HUDEP-2 (cell line): Measurements from ENCODE around the gene DDIT4.
"Not testable (repeated sequence)": the region's sequence is repeated elsewhere in the genome, so short reads cannot be mapped to it uniquely, and the experiment has no call there.

Experiments used
- DNase-seq, 76 experiments: peaks; one replicate each; lab custom pipeline; 2025; ENCODE audit not compliant: unreplicated experiment in 76 of 76; lab: John Stamatoyannopoulos, UW

Gene DDIT4

DNA sequence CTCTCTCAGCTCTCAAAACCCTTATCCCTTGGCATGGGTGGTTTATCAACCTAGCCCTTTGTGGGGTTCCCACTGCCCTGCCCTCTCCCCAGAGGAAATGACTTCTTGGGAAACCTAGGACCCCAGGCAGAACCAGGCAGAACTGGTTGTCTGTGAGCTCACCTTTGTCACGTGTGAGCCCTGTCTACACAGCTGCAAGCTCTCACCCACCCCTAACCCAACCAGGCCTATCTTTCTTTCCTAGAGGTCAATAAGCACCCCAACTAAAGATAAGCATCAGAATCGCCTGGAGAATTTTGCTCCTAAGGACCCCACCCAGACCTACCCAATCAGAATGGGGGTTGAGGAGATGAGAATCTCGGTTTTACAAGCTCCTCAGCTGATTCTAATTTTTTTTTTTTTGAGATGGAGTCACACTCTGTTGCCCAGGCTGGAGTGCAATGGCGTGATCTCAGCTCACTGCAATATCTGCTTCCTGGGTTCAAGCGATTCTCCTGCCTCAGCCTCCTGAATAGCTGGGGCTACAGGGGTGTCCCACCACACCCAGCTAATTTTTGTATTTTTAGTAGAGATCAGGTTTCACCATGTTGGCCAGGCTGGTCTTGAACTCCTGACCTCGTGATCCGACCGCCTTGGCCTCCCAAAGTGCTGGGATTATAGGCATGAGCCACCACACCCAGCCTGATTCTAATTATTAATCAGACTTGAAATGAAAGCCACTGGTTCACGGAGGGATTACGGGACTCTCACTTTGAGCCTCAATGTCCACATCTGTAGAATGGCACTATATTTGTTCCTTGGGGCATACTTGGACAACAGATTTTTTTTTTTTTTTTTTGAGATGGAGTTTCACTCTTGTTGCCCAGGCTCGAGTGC, 7.5 kb upstream of the DDIT4 start:
- no peak for DNase-seq

DNA sequence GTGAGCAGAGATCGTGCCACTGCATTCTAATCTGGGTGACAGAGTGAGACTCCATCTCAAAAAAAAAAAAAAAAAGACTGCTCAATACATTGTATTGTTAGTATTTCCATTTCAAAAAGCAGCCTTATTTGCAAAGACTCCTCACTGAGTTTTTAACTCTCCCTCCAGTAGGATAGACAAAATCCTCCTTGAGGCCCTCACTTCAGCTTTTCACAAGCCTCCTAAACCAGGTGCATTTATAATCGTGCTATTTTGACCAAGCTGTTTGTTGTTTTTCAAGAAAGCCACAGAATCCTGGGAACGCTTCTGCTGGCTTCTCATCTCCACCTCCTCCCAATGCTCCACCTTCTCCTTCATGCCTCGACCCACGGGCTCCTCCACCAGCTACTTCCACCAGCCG, 6.3 kb upstream of the DDIT4 start:
- DNase-seq: no peak

DNA sequence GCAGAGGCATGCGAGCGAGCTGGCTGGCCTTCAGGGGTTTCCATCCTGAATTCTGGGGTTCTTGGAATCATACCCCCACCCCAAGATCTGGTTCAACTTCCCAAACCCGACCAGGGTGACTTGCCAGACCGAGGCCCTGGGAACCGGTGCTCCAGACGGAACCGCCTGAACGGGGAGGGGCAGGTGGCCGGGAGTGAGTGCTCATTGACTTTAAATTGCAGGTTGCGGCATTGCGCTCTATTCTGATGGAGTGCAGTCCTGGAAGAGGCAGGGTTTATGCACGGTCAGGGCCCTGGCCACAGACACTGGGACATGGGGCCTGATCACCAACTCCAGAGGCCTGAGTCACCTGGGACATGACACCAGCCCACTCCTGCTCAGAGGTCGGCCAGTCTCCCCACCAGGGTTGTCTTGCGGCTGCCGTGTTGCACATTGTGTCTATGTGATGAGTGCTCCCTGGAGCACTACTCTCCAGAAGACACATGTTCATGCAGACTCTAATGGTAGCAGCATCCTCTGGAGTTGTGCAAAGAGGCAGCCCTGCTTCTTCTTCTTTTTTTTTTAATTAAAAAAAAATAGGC, 5.8 kb upstream of the DDIT4 start:
- no peak for DNase-seq

DNA sequence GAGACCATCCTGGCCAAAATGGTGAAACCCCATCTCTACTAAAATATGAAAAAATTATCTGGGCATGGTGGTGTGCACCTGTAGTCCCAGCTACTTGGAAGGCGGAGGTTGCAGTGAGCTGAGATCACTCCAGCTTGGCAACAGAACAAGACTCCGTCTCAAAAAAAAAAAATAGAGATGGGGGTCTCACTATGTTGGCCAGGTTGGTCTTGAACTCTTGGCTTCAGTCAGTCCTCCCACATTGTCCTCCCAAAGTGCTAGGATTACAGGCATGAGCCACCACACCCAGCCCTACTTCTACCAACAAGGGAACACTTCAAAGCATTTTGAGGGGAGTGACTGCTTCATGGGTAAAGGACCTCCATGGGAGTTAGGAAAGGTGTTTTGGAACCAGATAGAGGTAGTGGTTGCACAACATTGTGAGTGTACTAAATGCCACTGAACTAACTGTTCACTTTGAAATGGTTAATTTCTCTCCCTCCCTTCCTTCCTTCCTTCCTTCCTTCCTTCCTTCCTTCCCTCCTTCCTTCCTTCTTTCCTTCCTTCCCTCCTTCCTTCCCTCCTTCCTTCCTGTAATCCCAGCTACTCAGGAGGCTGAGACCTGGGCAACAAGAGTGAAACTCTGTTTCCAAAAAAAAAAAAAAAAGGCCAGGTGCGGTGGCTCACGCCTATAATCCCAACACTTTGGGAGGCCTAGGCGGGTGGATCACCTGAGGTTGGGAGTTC, 5.1 kb upstream of the DDIT4 start:
- DNase-seq: not testable (repeated sequence)

DNA sequence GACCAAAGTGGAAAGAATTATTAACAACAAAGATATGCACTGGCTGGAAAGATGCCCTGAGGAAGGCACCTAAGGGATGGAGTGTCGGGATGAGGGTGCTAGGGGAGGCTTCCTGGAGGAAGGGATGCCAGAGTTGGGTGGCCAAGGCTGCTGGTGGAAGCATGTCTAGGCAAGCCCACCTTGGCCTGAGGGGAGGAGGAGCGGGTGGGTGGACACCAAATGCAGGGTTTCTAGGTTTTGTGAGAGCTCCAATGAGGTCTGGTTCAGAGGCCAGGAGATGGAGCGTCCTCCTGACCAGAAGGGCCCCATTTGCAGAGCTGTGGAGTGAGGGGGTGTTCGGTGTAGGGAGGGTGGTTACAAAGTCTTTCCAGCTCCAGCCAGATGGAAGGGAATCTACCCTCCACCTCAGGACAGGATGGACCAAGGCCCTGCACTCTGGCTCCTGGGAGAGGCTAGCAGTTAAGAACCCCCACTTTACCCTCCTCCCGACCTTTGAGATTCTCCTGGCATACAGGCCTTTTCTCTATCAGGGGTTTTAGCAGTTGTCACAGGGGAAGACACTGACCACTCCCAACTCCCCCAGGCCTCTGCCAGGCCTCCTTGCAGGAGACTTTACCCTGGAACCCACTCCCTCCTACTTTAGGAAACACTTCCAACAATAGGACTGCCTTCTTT, 3.0 kb upstream of the DDIT4 start:
- DNase-seq: no peak

DNA sequence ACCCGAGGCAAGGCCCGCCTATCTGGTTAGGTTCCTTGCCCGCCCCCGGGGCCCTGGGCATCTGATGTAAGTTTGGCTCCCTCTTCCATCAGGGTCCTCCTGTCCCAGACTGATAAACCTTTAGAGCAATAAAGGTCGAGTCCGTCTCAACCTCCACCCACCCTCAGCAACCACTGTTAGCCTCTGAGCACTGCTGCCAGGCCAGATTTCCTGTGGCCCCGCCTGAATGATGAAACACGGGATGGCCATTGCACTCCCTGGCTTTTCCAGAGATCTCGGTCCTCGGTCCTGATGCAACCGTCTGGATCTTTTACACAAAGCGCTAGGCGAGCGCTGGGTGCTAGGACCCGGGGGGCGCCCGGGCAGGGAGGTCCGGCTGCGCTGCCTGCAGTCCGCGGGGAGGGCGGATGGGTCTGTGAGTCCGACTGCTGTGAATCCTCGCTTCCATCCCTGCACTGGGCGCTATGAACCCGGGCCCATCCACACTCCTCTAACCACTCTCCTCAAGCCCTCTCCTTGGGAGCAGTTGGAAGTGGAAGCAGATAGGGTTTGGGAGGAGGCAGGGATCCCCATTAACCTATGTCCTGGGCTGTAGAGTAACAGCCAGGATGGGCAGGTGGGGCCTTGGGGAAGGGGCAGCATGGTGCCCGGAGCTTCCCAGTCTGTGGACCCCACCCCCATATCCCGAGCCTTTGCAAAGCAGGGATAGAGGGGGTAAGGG, 875 bp upstream of the DDIT4 start:
- DNase-seq: peak in 75 of 76 experiments; percentile 65 to 96 (median 91)

DNA sequence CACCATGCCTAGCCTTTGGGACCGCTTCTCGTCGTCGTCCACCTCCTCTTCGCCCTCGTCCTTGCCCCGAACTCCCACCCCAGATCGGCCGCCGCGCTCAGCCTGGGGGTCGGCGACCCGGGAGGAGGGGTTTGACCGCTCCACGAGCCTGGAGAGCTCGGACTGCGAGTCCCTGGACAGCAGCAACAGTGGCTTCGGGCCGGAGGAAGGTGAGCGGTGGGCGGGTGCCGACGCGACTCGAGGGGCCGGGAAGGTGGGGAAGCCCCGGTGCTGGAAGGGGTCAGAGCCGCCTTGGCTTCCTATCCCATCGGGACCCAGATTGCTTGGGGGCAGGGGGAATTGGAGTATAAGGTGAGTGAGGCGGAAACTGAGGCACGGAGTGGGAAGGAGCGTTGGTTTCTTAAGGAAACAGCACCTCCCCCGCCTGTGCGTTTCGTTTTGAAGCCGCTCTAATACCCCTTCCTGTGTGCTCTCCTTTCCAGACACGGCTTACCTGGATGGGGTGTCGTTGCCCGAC, 547 bp downstream of the DDIT4 start:
- DNase-seq: peak in 4 of 76 experiments; percentile 40 to 80 (median 60)

DNA sequence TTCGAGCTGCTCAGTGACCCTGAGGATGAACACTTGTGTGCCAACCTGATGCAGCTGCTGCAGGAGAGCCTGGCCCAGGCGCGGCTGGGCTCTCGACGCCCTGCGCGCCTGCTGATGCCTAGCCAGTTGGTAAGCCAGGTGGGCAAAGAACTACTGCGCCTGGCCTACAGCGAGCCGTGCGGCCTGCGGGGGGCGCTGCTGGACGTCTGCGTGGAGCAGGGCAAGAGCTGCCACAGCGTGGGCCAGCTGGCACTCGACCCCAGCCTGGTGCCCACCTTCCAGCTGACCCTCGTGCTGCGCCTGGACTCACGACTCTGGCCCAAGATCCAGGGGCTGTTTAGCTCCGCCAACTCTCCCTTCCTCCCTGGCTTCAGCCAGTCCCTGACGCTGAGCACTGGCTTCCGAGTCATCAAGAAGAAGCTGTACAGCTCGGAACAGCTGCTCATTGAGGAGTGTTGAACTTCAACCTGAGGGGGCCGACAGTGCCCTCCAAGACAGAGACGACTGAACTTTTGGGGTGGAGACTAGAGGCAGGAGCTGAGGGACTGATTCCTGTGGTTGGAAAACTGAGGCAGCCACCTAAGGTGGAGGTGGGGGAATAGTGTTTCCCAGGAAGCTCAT, 1.1 kb downstream of the DDIT4 start:
- peak in 68 of 76 experiments; percentile 7 to 80 (median 60) for DNase-seq

DNA sequence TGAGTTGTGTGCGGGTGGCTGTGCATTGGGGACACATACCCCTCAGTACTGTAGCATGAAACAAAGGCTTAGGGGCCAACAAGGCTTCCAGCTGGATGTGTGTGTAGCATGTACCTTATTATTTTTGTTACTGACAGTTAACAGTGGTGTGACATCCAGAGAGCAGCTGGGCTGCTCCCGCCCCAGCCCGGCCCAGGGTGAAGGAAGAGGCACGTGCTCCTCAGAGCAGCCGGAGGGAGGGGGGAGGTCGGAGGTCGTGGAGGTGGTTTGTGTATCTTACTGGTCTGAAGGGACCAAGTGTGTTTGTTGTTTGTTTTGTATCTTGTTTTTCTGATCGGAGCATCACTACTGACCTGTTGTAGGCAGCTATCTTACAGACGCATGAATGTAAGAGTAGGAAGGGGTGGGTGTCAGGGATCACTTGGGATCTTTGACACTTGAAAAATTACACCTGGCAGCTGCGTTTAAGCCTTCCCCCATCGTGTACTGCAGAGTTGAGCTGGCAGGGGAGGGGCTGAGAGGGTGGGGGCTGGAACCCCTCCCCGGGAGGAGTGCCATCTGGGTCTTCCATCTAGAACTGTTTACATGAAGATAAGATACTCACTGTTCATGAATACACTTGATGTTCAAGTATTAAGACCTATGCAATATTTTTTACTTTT, 1.8 kb downstream of the DDIT4 start:
- DNase-seq: peak in 32 of 76 experiments; percentile 8 to 74 (median 38)

DNA sequence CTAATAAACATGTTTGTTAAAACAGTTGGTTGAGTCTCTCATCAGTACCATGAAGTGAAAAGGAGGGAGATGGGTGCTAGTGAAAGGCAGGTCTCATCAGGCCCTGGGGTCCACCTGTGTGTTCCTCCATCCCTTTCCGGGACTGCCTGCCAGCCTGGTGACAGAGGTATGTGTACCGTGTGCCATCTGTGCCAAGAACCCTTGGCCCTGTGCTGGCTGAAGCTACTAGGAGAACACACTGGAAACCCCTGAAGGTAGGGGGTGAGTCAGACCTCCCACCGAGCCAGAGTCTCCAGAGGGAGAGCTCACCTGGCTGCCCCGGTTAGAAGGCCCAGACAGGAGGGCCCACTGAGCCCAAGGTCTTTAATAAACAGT, 2.3 kb downstream of the DDIT4 start:
- peak in 40 of 76 experiments; percentile 13 to 81 (median 44) for DNase-seq

DNA sequence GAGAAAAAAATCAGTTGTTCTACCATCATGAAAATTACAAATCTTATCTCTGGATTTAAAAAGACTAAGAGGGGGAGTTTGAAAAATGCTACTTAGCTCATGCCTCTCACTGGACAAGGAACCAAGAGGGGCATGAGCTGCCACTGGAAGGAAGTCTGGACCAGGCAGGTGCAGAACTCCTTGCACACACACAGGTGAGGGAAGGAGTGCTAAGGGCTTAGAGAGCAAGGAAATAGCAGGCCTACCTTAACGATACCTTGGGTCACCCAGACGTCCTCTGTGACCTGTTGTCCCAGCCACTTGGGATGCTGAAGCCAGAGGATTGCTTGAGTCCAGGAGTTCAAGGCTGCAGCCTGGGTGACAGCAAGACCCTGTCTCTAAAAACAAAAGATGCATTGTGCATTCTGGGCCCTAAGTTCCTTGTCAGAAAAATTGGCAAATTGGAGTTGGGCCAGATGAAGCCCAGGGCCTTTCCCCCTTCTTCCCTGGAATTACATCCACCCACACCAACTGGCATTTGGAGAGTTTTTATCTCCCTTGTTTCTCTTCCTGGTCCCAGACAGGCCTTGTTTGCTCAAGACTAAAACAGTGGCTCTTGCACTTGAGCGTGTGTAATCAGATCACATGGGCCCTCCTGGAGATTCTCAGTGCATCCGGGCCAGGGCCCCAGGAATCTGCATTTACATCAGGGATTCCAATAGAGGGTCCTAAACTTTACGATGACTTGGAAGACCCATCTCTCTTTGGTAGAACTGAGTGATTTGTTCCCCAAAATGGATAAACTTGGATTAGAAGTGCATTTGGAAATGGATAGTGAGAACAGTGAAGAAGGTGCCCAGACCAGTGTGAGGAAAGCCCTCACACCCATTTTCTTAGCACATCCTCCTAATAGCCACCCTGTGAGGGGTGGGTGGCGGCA, 3.0 kb downstream of the DDIT4 start:
- DNase-seq: peak in 50 of 76 experiments; percentile 11 to 82 (median 46)

DNA sequence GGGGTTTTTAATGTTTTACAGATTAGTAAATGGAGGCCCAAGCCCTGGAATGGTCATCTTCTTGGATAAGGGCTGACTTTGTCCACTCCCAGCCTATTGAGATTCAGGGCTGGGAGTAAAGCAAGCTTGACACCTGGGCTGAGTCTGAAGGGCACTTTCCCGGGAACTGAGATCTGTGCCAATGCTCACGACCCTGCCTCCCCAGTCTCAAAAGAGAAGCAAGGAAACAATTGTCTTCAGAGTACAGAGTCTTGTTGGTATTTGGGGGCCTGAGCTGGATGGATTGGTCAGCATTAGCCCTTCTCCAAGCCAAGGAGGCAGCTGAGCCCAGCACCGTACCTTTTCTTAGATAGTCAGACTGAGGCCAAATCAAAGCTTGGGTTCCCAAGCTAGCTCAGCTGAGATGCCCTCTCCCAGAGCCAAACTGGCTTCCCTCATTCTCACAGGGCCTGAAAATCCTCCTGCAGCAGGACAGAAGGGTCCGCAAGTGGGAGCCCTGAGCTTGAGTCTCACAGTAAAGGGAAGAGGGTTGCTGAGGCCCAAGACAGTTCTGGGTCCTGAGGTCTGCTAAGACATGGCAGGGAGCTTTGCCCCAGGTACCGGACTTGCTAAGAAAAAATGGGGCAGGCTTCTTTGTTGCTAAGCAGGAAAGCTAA, 3.7 kb downstream of the DDIT4 start:
- peak in 2 of 76 experiments; percentile 37 to 55 for DNase-seq

DNA sequence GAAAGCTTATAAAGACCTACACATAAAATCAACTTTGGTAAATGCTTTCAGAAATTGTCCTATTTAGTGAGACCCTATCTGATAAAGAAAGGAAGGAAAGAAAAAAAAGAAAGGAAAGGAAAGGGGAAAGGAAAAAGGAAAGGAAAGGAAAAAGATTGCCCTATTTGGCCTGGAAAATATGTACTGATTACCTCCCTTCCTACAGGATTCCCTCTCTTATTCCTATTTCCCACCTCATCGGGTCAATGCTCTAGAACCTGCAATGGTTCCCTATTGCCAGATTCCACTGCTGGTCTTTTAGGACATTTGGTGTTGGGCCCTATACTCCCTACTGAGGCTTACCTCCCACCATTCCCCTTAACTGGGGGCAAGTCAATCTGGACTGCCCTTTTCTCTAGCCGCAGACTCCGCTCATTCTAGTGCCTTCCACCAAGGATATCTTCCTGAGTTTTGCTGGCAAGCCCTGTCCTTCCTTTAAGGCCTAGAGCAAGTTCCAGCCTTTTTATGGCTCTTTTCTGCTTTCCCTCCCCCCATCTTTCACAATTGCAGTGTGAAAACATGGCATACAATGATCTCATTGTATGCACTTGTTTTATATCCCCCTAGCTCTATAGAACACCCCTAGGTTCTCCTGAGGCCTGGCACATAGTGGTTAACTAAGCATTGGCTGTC, 4.4 kb downstream of the DDIT4 start:
- DNase-seq: no peak

DNA sequence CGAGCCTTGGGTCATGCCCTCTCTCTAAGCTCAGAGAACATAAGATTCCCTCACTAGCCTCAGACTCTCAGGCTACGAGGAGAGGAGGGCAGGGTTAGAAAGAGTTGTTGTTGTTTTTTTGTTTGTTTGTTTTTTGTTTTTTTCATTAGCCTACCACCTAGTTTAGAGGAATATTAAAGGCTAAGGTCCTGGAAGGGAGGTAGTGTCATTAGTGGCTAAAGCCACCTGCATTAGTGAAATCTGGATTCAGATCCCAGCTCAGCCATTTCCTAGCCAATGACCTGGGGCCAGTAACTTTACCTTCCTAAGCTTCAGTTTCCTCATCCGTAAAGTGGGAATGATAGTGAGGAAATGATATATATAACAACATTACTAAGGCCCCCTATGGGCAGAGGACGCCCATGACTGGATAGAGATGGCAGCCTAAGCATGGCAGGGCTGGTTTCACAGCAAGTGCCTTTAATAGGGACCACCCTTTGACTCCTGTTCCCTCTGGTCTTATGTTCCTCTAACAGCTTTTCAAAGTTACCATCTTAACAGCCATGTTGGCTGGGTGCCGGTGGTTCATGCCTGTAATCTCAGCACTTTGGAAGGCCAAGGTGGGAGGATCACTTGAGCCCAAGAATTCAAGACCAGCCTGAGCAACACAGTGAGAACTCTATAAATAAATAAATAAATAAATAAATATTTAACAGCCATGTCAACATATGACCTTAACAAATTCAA, 5.1 kb downstream of the DDIT4 start:
- no peak for DNase-seq

DNA sequence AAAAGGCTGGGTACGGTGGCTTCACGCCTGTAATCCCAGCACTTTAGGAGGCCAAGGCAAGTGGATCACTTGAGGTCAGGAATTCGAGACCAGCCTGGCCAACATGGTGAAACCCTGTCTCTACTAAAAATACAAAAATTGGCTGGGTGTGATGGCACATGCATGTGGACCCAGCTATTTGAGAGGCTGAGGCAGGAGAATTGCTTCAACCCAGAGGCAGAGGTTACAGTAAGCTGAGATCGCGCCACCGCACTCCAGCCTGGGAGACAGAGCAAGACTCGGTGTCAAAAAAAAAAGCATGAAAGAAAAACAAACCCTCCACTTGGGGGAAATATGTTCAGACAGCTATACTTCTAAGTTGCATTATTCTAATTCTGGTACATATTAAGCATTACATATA, 5.9 kb downstream of the DDIT4 start:
- DNase-seq: not testable (repeated sequence)

DNA sequence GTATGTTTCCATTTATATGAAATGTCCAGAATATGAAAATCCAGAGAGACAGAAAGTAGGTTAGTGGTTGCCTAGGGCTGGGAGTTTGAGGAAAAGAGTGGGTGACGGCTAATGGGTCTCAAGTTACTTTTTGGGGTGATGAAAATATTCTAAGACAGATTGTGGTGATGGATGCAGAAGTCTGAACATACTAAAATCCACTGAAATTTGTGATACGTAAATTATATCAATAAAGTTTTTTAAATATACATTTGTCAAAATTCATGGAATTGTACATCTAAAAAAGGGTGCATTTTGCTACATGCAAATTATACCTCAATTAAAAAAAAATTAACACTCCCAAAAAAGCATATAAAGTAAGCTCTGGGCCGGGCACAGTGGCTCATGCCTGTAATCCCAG, 9.4 kb downstream of the DDIT4 start:
- no peak for DNase-seq
